ENCODE data around the gene NLGN3. TPM values are rescaled to one million over a fixed set of nuclear protein-coding genes. Genes with fewer than 3 reads are reported as not detected.

Gene NLGN3
- total and polyA plus RNA-seq, 8 donors = 0.12 to 10.7 (median 0.71) TPM; not detected in 2

- intact Hi-C loops (cut with DNase I; ENCODE audit: low total_unique reads) = no loop called here
- no peak for DNase-seq
- H3K36me3 ChIP-seq = no peaks in the 10 kb centered on the region
- no peaks in the 10 kb centered on the region for H3K9me3 ChIP-seq
- H3K27me3 ChIP-seq = no peaks in the 10 kb centered on the region
- no peak overlapping the region for H3K4me3 ChIP-seq
- H3K27ac ChIP-seq = no peak overlapping the region
- TF ChIP-seq POLR2AphosphoS5 (IDR thresholded peaks at IDR 0.05) (no peak), POLR2A (IDR thresholded peaks at IDR 0.05) (no peak), EP300 (IDR thresholded peaks at IDR 0.05) (no peak)
- TF ChIP-seq, protein P1, sequence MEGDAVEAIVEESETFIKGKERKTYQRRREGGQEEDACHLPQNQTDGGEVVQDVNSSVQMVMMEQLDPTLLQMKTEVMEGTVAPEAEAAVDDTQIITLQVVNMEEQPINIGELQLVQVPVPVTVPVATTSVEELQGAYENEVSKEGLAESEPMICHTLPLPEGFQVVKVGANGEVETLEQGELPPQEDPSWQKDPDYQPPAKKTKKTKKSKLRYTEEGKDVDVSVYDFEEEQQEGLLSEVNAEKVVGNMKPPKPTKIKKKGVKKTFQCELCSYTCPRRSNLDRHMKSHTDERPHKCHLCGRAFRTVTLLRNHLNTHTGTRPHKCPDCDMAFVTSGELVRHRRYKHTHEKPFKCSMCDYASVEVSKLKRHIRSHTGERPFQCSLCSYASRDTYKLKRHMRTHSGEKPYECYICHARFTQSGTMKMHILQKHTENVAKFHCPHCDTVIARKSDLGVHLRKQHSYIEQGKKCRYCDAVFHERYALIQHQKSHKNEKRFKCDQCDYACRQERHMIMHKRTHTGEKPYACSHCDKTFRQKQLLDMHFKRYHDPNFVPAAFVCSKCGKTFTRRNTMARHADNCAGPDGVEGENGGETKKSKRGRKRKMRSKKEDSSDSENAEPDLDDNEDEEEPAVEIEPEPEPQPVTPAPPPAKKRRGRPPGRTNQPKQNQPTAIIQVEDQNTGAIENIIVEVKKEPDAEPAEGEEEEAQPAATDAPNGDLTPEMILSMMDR (IDR thresholded peaks at IDR 0.05) = no peak
- 78 to 87% (median 79%) methylated on average over 3 of the region's 3 CpGs for WGBS, 5 donors
- no peaks in the 10 kb centered on the region for H3K4me1 ChIP-seq
Observed at GRCh38 chrX:71160475-71160874, 15.8 kb downstream of the NLGN3 start.

DNA sequence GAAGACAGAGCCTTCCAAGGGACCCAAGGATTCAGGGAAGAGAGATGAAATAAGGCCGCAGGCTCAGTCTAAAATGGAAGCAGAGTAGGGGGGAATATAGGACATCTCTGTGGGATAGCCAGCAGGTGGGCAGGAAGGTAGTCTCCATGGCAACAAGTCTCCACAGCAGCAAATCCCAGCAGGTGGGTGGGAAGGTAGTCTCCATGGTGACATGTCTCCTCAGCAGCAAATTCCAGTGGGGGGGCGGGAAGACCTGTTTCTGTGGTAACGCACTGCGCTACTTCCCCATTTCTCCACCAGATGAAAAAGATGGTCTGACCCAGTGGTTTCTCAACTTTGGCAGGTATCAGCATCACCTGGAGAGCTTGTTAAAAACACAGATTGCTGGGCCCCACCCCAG is 18.3 kb downstream of the NLGN3 start:
- DNase-seq = no peak
- WGBS, 5 donors = 80 to 88% (median 83%) methylated on average over 1 to 4 of the region's 4 CpGs
- intact Hi-C loops (cut with DNase I; ENCODE audit: low total_unique reads) = no loop called here
- Histone ChIP-seq H3K4me1 (no peaks in the 10 kb centered on the region), H3K27me3 (no peaks in the 10 kb centered on the region), H3K4me3 (no peak overlapping the region), H3K9me3 (no peaks in the 10 kb centered on the region), H3K27ac (no peak overlapping the region), H3K36me3 (no peaks in the 10 kb centered on the region)
- no peak for TF ChIP-seq EP300 (IDR thresholded peaks at IDR 0.05)
- TF ChIP-seq, protein P1 (IDR thresholded peaks at IDR 0.05) = no peak

DNA sequence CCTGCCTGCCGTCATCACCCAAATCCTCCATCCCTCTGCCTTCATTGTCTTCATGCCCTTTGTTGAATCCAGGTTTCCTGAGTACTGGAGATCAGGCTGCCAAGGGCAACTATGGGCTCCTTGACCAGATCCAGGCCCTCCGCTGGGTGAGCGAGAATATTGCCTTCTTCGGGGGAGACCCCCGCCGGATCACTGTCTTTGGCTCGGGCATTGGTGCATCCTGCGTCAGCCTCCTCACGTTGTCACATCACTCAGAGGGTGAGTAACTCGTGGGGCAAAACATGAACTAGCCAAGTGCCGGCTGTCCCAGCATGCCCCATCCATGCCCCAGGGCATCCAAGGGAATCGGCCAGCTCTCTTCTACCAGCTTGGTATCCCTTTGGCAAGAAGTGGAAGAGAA is 19.4 kb downstream of the NLGN3 start:
- DNase-seq = no peak
- no peak overlapping the region for H3K4me3 ChIP-seq
- 83 to 94% (median 86%) methylated on average over 11 to 12 of the region's 12 CpGs for WGBS, 5 donors
- H3K9me3 ChIP-seq = no peaks in the 10 kb centered on the region
- intact Hi-C loops (cut with DNase I; ENCODE audit: low total_unique reads) = no loop called here
- H3K27ac ChIP-seq = no peak overlapping the region
- H3K4me1 ChIP-seq = no peaks in the 10 kb centered on the region
- no peaks in the 10 kb centered on the region for H3K36me3 ChIP-seq
- no peaks in the 10 kb centered on the region for H3K27me3 ChIP-seq
- TF ChIP-seq EP300 (IDR thresholded peaks at IDR 0.05) (no peak), POLR2AphosphoS5 (IDR thresholded peaks at IDR 0.05) (no peak), POLR2A (IDR thresholded peaks at IDR 0.05) (no peak)
- TF ChIP-seq, protein P1 (IDR thresholded peaks at IDR 0.05) = no peak

- Histone ChIP-seq H3K27me3 (no peaks in the 10 kb centered on the region), H3K9me3 (no peaks in the 10 kb centered on the region), H3K36me3 (no peaks in the 10 kb centered on the region), H3K4me1 (no peaks in the 10 kb centered on the region), H3K27ac (no peak overlapping the region), H3K4me3 (no peak overlapping the region)
- intact Hi-C loops (cut with DNase I; ENCODE audit: low total_unique reads) = no loop called here
- no peak for DNase-seq
- TF ChIP-seq EP300 (IDR thresholded peaks at IDR 0.05) (no peak), POLR2A (IDR thresholded peaks at IDR 0.05) (no peak), POLR2AphosphoS5 (IDR thresholded peaks at IDR 0.05) (no peak)
- TF ChIP-seq, protein P1 (IDR thresholded peaks at IDR 0.05) = no peak
- 72 to 86% (median 78%) methylated on average over 4 to 6 of the region's 6 CpGs for WGBS, 5 donors
Observed at GRCh38 chrX:71166461-71166860, 21.8 kb downstream of the NLGN3 start.
